NCI-H1930 (cell line): ENCODE results near the gene USP5.

Source experiments
- DNase-seq, 2 experiments: peaks; one replicate each; lab custom pipeline; 2025; lab: John Stamatoyannopoulos, UW

The USP5 gene

DNA sequence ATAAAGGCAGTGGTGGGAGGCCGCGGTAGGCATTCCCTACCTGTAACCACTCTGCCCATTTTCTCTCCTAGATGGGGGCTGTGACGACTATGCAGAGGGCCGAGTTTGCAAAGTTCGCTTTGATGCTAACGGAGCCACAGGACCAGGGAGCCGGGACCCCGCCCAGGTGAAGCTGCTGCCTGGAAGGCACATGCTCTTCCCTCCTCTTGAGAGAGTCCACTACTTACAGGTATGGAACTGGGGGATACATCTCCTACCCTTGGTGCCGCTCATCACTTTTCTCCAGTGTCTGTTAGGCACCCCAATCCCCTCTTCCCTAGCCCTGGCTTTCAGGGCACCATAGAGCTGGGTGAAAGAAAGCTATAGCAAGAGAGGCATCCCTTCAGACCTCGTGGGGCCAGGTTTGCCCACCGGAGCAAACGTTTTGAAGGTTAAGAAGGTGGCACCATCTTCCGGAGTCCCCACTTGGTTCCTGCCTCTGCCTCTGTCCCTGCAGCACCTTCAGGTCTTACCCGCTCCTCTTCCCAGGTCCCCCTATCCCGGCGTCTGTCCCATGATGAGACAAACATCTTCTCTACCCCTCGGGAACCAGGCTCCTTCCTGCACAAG is 25.7 kb upstream of the USP5 start:
- no peak for DNase-seq

- no peak for DNase-seq
Measured at GRCh38 chr12:6826734-6827436, 25.1 kb upstream of the USP5 start.

- peak; percentile 61 to 67 for DNase-seq
Measured at GRCh38 chr12:6827437-6827911, 24.5 kb upstream of the USP5 start.

DNA sequence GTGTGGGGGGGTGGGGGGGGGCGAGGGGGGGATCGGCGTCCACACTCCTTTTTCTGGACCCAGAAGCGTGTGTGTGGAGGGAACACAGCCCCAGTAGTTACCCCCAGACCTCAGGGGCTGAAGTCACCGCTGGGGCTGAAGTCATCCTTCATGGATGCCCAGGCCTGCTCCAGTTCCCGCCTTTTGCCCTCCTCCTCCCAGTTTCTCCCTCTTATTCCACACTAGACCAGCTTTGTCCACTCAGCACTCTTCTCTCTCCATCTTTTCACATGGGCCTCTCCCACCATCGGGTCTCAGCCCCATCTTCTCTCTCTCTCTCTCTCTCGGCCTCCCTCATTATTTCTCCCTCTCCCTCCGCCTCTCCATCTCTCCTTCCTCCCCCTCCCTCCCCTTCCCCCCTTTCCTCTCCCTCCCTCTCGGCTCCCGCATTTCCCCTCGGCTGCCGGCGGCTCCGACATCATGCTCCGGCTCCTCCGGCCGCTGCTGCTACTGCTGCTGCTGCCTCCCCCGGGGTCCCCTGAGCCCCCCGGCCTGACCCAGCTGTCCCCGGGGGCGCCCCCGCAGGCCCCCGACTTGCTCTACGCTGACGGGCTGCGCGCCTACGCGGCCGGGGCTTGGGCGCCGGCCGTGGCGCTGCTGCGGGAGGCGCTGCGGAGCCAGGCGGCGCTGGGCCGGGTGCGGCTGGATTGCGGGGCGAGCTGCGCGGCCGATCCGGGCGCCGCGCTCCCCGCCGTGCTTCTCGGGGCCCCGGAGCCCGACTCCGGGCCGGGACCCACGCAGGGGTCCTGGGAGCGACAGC is 23.8 kb upstream of the USP5 start, which contains the start of gene P3H3:
Gene P3H3 (plus strand): TSS at position 426 of the 799 bp plus-strand sequence. CDS start 34 bp downstream, at position 460.
- peak; percentile 43 to 48 for DNase-seq

GRCh38 chr12:6828781-6829535 is 23.0 kb upstream of the USP5 start:
- DNase-seq = peak; percentile 35 to 59

- peak in 1 of 2 experiments; percentile 59 for DNase-seq
Measured at GRCh38 chr12:6829536-6830220, 22.3 kb upstream of the USP5 start.

- no peak for DNase-seq
Measured at GRCh38 chr12:6830286-6830890, 21.6 kb upstream of the USP5 start.

GRCh38 chr12:6830999-6831398 is 21.0 kb upstream of the USP5 start:
- no peak for DNase-seq

GRCh38 chr12:6831450-6831995 is 20.4 kb upstream of the USP5 start:
- DNase-seq = no peak

DNA sequence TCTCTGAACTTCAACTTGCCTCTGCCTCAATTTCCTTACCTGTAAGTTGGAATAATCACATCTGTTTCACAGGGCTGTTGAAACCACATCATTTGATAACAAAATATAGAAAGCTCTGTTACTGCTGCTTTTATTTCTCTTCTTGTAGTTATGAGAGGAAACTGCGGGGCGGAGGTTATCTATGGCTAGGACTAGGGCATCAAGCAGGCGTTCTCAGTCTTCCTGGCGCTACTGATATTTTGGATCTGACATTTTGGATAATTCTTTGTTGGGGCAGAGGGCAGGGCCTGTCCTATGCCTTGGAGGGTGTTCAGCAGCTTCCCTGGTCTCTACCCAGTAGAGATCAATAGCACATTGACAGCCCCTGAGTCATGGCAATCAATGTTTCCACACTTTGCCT is 19.8 kb upstream of the USP5 start:
- no peak for DNase-seq

DNA sequence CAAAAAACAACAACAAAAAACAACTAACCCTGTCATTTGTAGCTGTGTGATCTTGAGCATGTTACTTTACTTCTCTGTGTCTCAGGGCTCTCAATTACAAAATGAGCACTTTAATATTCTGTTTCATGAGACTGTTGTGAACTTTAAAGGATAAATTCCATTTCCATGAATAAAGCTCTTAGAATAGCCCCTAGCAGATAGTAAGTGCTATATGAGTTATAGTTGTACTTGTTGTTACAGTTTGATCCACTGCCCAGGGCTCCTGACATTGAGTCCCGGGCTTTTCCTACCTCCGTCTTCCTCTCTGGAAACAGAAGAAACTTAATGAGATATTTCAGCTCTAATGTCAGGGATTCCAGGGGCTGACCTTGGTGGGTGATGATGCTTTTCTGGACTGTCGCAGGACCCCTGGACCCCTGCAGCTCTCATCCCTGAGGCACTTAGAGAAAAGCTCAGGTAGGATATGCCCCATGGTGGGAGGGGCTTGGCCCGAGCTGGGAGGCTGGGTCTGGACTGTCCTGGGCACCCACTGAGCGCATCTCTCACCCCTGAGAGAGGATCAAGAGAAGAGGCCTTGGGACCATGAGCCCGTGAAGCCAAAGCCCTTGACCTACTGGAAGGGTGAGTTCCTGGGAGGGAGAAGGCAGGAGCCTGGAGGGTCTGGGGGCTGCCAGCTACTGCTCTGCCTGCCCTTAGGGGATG is 18.6 kb upstream of the USP5 start:
- DNase-seq = no peak

DNA sequence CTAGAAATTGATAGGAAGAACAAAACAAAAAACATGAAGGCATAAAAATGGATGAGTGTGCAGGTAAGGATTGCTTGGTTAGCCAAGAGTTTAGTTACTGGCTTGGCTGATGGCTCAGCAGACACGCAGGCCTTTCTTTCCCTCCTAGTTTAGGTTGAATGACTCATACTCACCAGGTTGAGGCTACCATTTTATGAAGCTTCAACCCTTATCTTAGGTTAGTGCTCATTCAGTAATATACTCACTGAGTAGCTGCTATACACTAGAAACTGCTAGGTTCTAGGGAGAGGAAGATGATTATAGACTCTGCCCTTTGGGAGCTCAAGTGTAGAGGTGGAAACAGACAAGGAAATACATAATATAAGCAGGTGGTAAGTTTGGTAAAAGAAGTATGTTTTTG is 17.7 kb upstream of the USP5 start:
- DNase-seq = no peak

- DNase-seq = no peak
Measured at GRCh38 chr12:6834873-6835272, 17.1 kb upstream of the USP5 start.

GRCh38 chr12:6836851-6837250 is 15.1 kb upstream of the USP5 start:
- no peak for DNase-seq

- DNase-seq = no peak
Measured at GRCh38 chr12:6837370-6838060, 14.4 kb upstream of the USP5 start.

DNA sequence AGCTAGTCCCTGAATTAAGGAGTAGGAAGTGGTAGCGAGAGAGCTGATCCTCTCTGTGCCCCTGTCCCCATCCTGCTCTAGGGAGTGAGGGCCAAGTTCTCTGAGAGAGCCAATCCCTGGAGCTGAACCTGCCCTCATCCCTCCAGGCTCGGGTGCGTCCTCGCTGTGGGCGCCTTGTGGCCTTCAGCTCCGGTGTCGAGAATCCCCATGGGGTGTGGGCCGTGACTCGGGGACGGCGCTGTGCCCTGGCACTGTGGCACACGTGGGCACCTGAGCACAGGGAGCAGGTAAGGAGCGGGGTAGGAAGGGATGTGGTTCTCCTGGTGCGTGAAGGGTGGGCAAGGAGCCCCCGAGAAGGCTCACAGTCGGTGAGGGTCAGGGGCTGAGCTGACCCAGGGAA is 13.1 kb upstream of the USP5 start:
- DNase-seq = no peak

GRCh38 chr12:6839482-6840201 is 12.3 kb upstream of the USP5 start:
- no peak for DNase-seq

- DNase-seq = no peak
Measured at GRCh38 chr12:6840330-6840729, 11.6 kb upstream of the USP5 start.
